RWPE2 (cell line): ENCODE results near the gene B4GALT2.

ENCODE experiments used
- ATAC-seq: fragments of 200-7000 bp; cut with Tn5 transposase; 3 replicates; pipeline ENCODE4 v1.9.1; 2021; ENCODE audit warnings: low read depth
- DNase-seq: peaks from one replicate; pipeline ENCODE4 v3.0.0-alpha.2; 2020; ENCODE audit warnings: low spot score
- H3K27ac ChIP-seq: fragments of 450-650 bp; 2 replicates; pipeline ENCODE4 v1.5.1; 2017; ENCODE audit warnings: mild to moderate bottlenecking; ENCODE audit not compliant: poor library complexity, severe bottlenecking
- H3K27me3 ChIP-seq: fragments of 250-450 bp; sonication (Bioruptor Pico); 2 replicates; pipeline ENCODE4 v1.5.1; 2021; ENCODE audit warnings: mild to moderate bottlenecking, moderate library complexity; ENCODE audit not compliant: insufficient read depth, poor library complexity, severe bottlenecking
- H3K36me3 ChIP-seq: fragments of 250-450 bp; sonication (Bioruptor Pico); 2 replicates; pipeline ENCODE4 v1.5.1; 2020; ENCODE audit warnings: low read depth, mild to moderate bottlenecking, moderate library complexity
- H3K4me1 ChIP-seq: fragments of 250-450 bp; sonication (Bioruptor Pico); 2 replicates; pipeline ENCODE4 v1.5.1; 2021; ENCODE audit warnings: mild to moderate bottlenecking, moderate library complexity; ENCODE audit not compliant: insufficient read depth, poor library complexity, severe bottlenecking
- H3K4me3 ChIP-seq: fragments of 250-450 bp; sonication (Bioruptor Pico); 2 replicates; pipeline ENCODE4 v1.5.1; 2021; ENCODE audit warnings: mild to moderate bottlenecking, moderate library complexity; ENCODE audit not compliant: severe bottlenecking
- H3K9me3 ChIP-seq: fragments of 250-450 bp; sonication (Bioruptor Pico); 2 replicates; pipeline ENCODE4 v1.5.1; 2021; ENCODE audit warnings: mild to moderate bottlenecking, moderate library complexity; ENCODE audit not compliant: severe bottlenecking
- CTCF ChIP-seq: fragments of 450-650 bp; IDR thresholded peaks from one replicate; pipeline ENCODE4 v1.5.1; 2017; ENCODE audit warnings: mild to moderate bottlenecking, moderate library complexity; ENCODE audit not compliant: poor library complexity, severe bottlenecking

The B4GALT2 gene

GRCh38 chr1:43938892-43939587, 40.0 kb upstream of the B4GALT2 start:
- peaks cover 20% of the 10 kb centered on the region for H3K4me1 ChIP-seq
- ATAC-seq, result no peak
- peaks cover 16% of the 10 kb centered on the region for H3K36me3 ChIP-seq
- peak overlapping the region; percentile 82 for H3K27ac ChIP-seq
- no peaks in the 10 kb centered on the region for H3K27me3 ChIP-seq
- H3K4me3 ChIP-seq, result no peak overlapping the region
- no peak for TF ChIP-seq CTCF
- no peaks in the 10 kb centered on the region for H3K9me3 ChIP-seq
- no peak for DNase-seq

DNA sequence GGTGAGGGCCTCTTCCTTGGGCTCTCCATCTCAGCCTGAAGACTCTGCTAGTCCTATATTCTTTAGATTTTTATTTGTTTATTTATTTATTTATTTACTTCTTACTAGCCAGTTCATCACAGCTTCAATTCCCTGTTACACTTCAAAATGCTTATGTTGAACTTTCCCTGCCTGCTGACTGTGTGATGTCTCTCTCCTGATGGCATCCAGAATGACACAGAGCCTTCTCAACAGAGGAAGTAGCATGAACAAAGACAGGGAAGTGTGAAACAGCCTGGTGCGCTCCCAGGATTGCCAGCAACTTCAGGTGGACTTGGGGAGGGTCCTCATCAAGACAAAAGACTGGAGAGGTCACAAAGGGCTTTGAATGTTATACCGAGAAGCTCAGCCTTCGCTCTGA, 36.6 kb upstream of the B4GALT2 start:
- no peaks in the 10 kb centered on the region for H3K9me3 ChIP-seq

DNA sequence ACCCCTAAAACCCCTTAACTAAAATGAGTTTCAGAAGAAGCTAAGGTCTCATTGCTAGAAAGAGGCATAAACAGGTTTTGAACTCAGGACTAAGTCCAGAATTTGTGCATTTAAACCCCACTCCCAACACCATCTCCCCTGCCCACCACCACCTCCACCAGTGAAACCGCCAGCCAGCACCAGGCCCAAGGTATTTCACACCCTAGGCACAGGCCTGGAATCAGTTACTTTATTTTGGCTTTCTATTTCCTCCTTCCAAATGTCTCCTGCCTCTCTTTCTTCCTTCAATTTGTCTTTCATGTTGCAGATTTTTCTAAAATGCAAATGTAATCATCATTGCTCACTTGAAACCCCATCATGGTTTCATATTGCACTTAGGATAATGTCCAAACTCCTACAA, 34.1 kb upstream of the B4GALT2 start:
- no peaks in the 10 kb centered on the region for H3K27me3 ChIP-seq
- no peak for TF ChIP-seq CTCF
- no peak for DNase-seq
- H3K9me3 ChIP-seq, result no peaks in the 10 kb centered on the region
- peaks cover 8% of the 10 kb centered on the region for H3K4me1 ChIP-seq
- ATAC-seq, result no peak
- H3K36me3 ChIP-seq, result no peaks in the 10 kb centered on the region
- H3K27ac ChIP-seq, result no peak overlapping the region
- H3K4me3 ChIP-seq, result no peak overlapping the region

More for the DNA sequence above, 36.6 kb upstream of the B4GALT2 start:
- no peak for TF ChIP-seq CTCF
- Histone ChIP-seq H3K36me3 (peaks cover 6% of the 10 kb centered on the region), H3K27ac (no peak overlapping the region), H3K27me3 (no peaks in the 10 kb centered on the region), H3K4me3 (no peak overlapping the region), H3K4me1 (peaks cover 8% of the 10 kb centered on the region)
- DNase-seq, result no peak
- ATAC-seq, result no peak

- H3K27me3 ChIP-seq, result no peaks in the 10 kb centered on the region
- 0 out of 2 replicates have a peak, but pooled peaks cover 4% of the 10 kb centered on the region for H3K36me3 ChIP-seq
- DNase-seq, result no peak
- no peak for ATAC-seq
- H3K27ac ChIP-seq, result peak overlapping the region; percentile 60
- no peaks in the 10 kb centered on the region for H3K9me3 ChIP-seq
- H3K4me1 ChIP-seq, result peaks cover 8% of the 10 kb centered on the region
- H3K4me3 ChIP-seq, result peak overlapping the region; percentile 50
- no peak for TF ChIP-seq CTCF
Observed at GRCh38 chr1:43945674-43946235, 33.3 kb upstream of the B4GALT2 start.
